AG10803 (cell line): ENCODE measurements around the gene SNX30.

Source experiments
- DNase-seq: peaks from one replicate; pipeline ENCODE4 v3.0.0; 2010; ENCODE audit warnings: low read depth
- H3K4me3 ChIP-seq: 2 replicates; pipeline ENCODE4 v1.5.1; 2011; ENCODE audit warnings: mild to moderate bottlenecking, low read length, control low read depth
- TF ChIP-seq, protein P1 (sequence below): conservative IDR thresholded peaks from 2 replicates; pipeline ENCODE4 v1.5.1; 2011; ENCODE audit warnings: mild to moderate bottlenecking, low read length, control low read depth, inconsistent platforms

The SNX30 gene

DNA sequence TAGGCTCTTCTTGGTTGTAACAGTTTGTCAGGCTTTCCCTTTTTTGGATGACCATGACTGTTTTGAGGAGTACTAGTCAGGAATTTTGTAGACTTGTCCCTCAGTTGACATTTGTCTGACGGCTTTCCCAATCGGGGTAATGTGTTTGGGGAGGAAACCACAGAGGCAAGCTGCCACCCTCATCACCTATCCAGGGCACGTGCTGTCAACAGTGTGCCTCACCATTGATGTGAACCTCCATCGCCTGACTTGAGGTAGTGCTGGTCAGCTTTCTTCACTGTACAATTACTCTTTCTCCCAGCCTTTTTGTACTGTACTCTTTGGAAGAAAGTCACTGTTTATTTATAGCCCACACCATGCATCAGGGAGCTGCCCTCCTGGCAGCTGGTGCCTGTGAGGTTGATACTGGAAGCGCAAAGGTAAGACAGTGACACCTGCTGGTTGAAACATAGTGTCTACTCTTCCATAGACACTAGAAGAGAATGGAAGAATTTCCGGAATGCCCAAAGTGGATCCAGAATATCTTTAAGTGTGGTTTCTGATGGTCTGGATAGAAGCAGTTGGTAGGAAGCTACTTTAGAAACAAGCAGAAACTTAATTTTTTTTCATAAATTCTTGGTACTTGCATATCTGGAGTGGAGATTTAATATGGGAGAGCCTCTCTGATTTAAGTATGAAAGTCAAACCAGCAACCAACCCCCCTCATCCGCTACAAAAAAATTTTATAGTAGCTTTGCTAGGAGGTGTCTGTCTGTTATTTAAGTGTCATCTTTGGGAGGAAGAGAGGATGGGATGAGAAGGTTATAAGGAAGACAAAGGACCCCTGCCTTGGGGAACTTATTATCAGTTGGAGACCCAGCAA lies 69.3 kb downstream of the SNX30 start:
- DNase-seq, result peak; percentile 79
- H3K4me3 ChIP-seq, result no peak overlapping the region
- TF ChIP-seq, protein P1, sequence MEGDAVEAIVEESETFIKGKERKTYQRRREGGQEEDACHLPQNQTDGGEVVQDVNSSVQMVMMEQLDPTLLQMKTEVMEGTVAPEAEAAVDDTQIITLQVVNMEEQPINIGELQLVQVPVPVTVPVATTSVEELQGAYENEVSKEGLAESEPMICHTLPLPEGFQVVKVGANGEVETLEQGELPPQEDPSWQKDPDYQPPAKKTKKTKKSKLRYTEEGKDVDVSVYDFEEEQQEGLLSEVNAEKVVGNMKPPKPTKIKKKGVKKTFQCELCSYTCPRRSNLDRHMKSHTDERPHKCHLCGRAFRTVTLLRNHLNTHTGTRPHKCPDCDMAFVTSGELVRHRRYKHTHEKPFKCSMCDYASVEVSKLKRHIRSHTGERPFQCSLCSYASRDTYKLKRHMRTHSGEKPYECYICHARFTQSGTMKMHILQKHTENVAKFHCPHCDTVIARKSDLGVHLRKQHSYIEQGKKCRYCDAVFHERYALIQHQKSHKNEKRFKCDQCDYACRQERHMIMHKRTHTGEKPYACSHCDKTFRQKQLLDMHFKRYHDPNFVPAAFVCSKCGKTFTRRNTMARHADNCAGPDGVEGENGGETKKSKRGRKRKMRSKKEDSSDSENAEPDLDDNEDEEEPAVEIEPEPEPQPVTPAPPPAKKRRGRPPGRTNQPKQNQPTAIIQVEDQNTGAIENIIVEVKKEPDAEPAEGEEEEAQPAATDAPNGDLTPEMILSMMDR, result peak; percentile 68

DNA sequence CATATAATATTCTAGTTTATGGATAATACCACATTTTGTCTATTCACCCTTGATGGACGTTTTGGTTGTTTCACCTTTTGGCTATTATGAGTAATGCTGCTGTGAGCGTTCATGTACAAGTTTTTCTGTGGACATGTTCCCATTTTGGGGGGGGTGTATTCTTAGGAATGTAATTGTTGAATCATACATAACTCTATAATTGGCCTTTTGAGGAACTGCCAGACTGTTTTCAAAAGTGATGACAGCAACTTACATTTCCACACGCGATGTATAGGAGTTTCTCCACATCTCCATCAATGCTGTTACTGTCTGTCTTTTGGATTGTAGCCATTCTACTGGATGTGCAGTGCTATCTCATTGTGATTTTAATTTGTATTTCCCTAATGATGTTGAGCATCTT lies 70.3 kb downstream of the SNX30 start:
- no peak overlapping the region for H3K4me3 ChIP-seq
- peak; percentile 80 for DNase-seq
- TF ChIP-seq, protein P1, result no peak

DNA sequence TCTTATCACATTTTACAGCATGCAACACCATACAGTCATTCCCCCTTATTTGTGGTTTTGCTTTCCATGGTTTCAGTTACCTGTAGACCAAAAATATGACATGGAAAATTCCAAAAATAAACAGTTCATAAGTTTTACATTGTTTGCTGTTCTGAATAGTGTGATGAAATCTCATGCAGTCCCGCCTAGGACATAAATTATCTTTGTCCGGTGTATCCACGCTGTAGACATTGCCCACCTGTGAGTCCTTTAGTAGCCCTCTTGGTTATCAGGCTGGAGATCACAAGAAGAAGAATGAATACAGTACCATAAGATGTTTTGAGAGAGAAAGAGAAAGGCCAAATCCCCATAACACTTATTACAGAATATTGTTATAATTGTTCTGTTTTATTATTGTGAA lies 72.1 kb downstream of the SNX30 start:
- no peak overlapping the region for H3K4me3 ChIP-seq
- TF ChIP-seq, protein P1, result no peak
- no peak for DNase-seq

DNA sequence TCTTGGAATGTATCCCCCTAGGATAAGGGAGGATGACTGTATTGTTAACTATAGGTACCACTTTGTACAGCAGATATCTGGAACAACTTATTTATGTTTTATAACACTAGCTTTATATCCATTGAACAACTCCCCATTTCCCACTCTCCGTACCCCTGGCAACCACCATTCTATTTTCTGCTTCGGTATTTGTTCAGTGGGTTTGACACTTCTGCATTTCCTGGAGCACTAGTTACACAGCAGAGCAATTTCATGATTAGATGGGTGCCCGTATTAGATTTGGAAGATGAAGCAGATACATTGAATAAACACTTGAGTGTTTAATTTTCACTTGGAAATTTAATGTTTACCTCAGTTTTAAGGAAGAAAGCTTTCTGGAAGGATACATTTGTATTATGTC lies 72.7 kb downstream of the SNX30 start:
- H3K4me3 ChIP-seq, result no peak overlapping the region
- TF ChIP-seq, protein P1, result no peak
- no peak for DNase-seq

DNA sequence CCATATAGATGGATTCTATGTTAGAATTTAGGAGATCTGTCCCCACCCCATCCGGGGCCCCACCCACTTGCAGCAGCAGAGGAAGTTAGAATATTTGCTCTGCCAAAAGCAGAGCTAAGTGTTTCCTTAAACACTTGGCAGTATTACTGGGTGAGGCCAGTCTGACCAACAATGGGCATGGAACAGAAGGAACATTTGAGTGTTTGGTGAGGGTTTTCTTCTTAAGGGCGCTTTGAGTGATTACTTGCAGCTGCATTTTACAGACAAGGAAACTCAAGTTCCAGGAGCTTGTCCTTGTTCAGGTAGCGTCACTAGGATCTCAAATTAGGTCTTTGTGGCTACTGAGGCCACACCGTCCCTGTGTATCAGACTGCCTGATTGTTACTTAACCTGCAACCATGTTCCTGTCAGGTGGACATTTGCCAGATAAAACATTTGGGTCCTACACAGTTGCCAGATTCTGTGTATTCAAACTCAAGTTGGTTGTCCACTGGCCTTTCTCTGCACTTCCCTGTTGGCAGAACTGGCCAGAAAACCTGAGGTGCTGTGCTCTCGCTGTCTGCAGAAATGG lies 80.8 kb downstream of the SNX30 start:
- peak; percentile 13 for DNase-seq
- TF ChIP-seq, protein P1, result no peak
- H3K4me3 ChIP-seq, result no peak overlapping the region

DNA sequence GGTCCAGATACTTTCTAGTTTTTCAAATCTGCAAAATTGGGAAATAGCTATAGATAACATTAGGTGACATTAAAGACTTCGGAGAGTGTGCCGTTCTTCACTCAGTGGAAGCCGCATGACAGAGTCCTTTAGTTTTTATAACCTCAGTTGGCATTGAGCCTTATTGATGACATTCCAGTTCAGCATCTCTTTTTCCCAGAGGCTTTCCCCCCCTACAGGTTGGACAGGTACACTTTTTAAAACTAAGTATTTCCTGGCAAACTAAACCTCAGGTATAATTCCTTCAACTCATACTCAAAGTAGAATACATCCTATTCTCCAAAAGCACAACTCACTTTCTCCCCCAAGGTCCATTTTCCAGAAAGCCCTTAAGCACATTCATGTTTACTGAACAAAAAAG lies 81.4 kb downstream of the SNX30 start:
- DNase-seq, result no peak
- no peak overlapping the region for H3K4me3 ChIP-seq
- TF ChIP-seq, protein P1, result no peak

GRCh38 chr9:112833081-112833480 lies 82.5 kb downstream of the SNX30 start:
- no peak for DNase-seq
- TF ChIP-seq, protein P1, result no peak
- H3K4me3 ChIP-seq, result no peak overlapping the region
